ENCODE measurements around the gene SPATS1.

SPATS1 gene

DNA sequence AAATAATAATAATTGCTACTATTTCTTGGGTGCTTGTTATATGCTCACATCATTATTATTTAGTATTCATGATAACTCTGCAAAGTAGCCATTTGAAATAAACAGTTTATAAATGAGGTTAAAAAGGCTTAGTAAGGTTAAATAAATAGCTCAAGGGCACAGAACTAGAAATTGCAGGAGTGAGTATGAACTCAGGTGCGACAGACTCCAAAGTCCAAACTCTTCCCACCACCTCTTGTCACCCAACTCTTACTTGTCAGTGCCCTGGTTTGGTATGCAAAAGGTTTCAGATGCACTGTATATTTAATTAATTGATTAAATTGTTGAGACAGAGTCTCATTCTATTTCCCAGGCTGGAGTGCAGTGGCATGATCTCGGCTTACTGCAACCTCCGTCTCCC lies 24.3 kb downstream of the SPATS1 start:
- no peak overlapping the region for H3K4me3 ChIP-seq (ENCODE audit: low read depth, low read length)
- TF ChIP-seq CTCF (IDR thresholded peaks at IDR 0.05; ENCODE audit: low read depth, low read length), result no peak

GRCh38 chr6:44367681-44368080 lies 25.2 kb downstream of the SPATS1 start:
- TF ChIP-seq CTCF (IDR thresholded peaks at IDR 0.05; ENCODE audit: low read depth, low read length), result no peak

DNA sequence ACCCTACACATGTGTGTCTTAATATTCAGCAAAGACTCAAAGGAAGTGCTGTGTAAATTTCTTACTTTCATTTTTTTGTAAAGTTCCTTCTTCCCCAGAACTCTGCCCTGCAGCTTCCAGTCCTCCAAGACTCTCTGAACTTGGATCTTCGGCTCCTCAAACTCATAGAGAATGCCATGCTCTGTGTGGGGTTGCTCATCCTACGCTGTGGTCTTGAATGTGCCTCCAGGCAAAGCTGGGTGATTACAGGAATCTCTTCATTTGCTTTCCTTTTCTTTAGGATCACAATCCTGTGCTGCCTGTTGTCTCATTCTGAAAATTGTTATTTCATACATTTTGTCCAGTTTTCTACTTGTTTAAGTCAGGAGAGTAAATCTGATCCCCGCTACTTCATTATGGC lies 30.6 kb downstream of the SPATS1 start:
- no peak overlapping the region for H3K4me3 ChIP-seq (ENCODE audit: low read depth, low read length)
- no peak for TF ChIP-seq CTCF (IDR thresholded peaks at IDR 0.05; ENCODE audit: low read depth, low read length)

More at GRCh38 chr6:44367681-44368080, 25.2 kb downstream of the SPATS1 start:
- no peak overlapping the region for H3K4me3 ChIP-seq (ENCODE audit: low read depth, low read length)

- TF ChIP-seq CTCF (IDR thresholded peaks at IDR 0.05; ENCODE audit: low read depth, low read length), result no peak
- H3K4me3 ChIP-seq (ENCODE audit: low read depth, low read length), result no peak overlapping the region
Measured at GRCh38 chr6:44373787-44374186, 31.3 kb downstream of the SPATS1 start.

- no peak for TF ChIP-seq CTCF (IDR thresholded peaks at IDR 0.05; ENCODE audit: low read depth, low read length)
Measured at GRCh38 chr6:44375071-44375470, 32.6 kb downstream of the SPATS1 start.

GRCh38 chr6:44377484-44377883 lies 35.0 kb downstream of the SPATS1 start:
- no peak for TF ChIP-seq CTCF (IDR thresholded peaks at IDR 0.05; ENCODE audit: low read depth, low read length)
- H3K4me3 ChIP-seq (ENCODE audit: low read depth, low read length), result no peak overlapping the region

More at GRCh38 chr6:44375071-44375470, 32.6 kb downstream of the SPATS1 start:
- H3K4me3 ChIP-seq (ENCODE audit: low read depth, low read length), result no peak overlapping the region

GRCh38 chr6:44377971-44378370 lies 35.5 kb downstream of the SPATS1 start:
- no peak for TF ChIP-seq CTCF (IDR thresholded peaks at IDR 0.05; ENCODE audit: low read depth, low read length)
- no peak overlapping the region for H3K4me3 ChIP-seq (ENCODE audit: low read depth, low read length)
